SK-N-SH treated with all-trans-retinoic acid at 6 μM for 48 hours (cell line): ENCODE measurements around the gene ARFGEF3.

Experiments used
- ATAC-seq: fragments of 200-7000 bp; cut with Tn5 transposase; 3 replicates; pipeline ENCODE4 v1.9.1; 2020; ENCODE audit warnings: mild to moderate bottlenecking, moderate library complexity
- ARNTL ChIP-seq: fragments of 450-650 bp; formaldehyde crosslinking; IDR thresholded peaks from 2 replicates; pipeline ENCODE4 v1.5.0; 2020; ENCODE audit warnings: low read depth, mild to moderate bottlenecking, moderate library complexity, borderline replicate concordance
- BACH2 ChIP-seq: fragments of 250-450 bp; sonication (Bioruptor Pico); IDR thresholded peaks from 2 replicates; pipeline ENCODE4 v1.9.0; 2021; ENCODE audit warnings: mild to moderate bottlenecking, borderline replicate concordance
- CSDC2 ChIP-seq: fragments of 250-450 bp; sonication (Bioruptor Pico); IDR thresholded peaks from 2 replicates; pipeline ENCODE4 v1.5.0; 2020; ENCODE audit warnings: mild to moderate bottlenecking, moderate library complexity
- ESRRG ChIP-seq: fragments of 250-450 bp; sonication (Bioruptor Pico); IDR thresholded peaks from 2 replicates; pipeline ENCODE4 v1.6.1; 2021; ENCODE audit warnings: mild to moderate bottlenecking
- GLIS3 ChIP-seq: fragments of 250-450 bp; sonication (Bioruptor Pico); IDR thresholded peaks from 2 replicates; pipeline ENCODE4 v1.5.0; 2020; ENCODE audit warnings: mild to moderate bottlenecking, moderate library complexity
- OSR1 ChIP-seq: fragments of 250-450 bp; sonication (Bioruptor Pico); IDR thresholded peaks from 2 replicates; pipeline ENCODE4 v1.8.0; 2022; ENCODE audit warnings: moderate library complexity, mild to moderate bottlenecking, inconsistent platforms
- POU6F1 ChIP-seq: fragments of 250-450 bp; sonication (Bioruptor Pico); IDR thresholded peaks from 2 replicates; pipeline ENCODE4 v1.8.0; 2021; ENCODE audit warnings: low read depth, mild to moderate bottlenecking, moderate library complexity, borderline replicate concordance
- PPARA ChIP-seq: fragments of 250-450 bp; sonication (Bioruptor Pico); IDR thresholded peaks from 2 replicates; pipeline ENCODE4 v1.5.0; 2020; ENCODE audit warnings: mild to moderate bottlenecking, borderline replicate concordance
- RARB ChIP-seq: fragments of 250-450 bp; sonication (Bioruptor Pico); IDR thresholded peaks from 2 replicates; pipeline ENCODE4 v1.8.0; 2021; ENCODE audit warnings: mild to moderate bottlenecking, moderate library complexity
- SNAI2 ChIP-seq: fragments of 250-450 bp; sonication (Bioruptor Pico); IDR thresholded peaks from 2 replicates; pipeline ENCODE4 v1.5.0; 2020; ENCODE audit warnings: mild to moderate bottlenecking, moderate library complexity
- TOX ChIP-seq: fragments of 250-450 bp; sonication (Bioruptor Pico); IDR thresholded peaks from 2 replicates; pipeline ENCODE4 v1.8.0; 2021; ENCODE audit warnings: mild to moderate bottlenecking, moderate library complexity, borderline replicate concordance
- TSHZ2 ChIP-seq: fragments of 250-450 bp; sonication (Bioruptor Pico); IDR thresholded peaks from 2 replicates; pipeline ENCODE4 v1.5.0; 2020; ENCODE audit warnings: mild to moderate bottlenecking, moderate library complexity
- ZC3H10 ChIP-seq: fragments of 250-450 bp; sonication (Bioruptor Pico); IDR thresholded peaks from 2 replicates; pipeline ENCODE4 v1.5.1; 2021; ENCODE audit warnings: mild to moderate bottlenecking, moderate library complexity
- ZFP3 ChIP-seq: fragments of 250-450 bp; sonication (Bioruptor Pico); IDR thresholded peaks from 2 replicates; pipeline ENCODE4 v1.5.0; 2020; ENCODE audit warnings: mild to moderate bottlenecking, moderate library complexity
- ZFP30 ChIP-seq: fragments of 450-650 bp; formaldehyde crosslinking; IDR thresholded peaks from 2 replicates; pipeline ENCODE4 v1.5.0; 2022; ENCODE audit warnings: mild to moderate bottlenecking, moderate library complexity
- ZNF565 ChIP-seq: fragments of 450-650 bp; formaldehyde crosslinking; conservative IDR thresholded peaks from 2 replicates; pipeline ENCODE4 v1.5.0; 2020; ENCODE audit warnings: low read depth, mild to moderate bottlenecking, moderate library complexity
- ZNF70 ChIP-seq: fragments of 450-650 bp; formaldehyde crosslinking; IDR thresholded peaks from 2 replicates; pipeline ENCODE4 v1.5.0; 2020; ENCODE audit warnings: mild to moderate bottlenecking, moderate library complexity
- ZNF8 ChIP-seq: fragments of 450-650 bp; formaldehyde crosslinking; IDR thresholded peaks from 2 replicates; pipeline ENCODE4 v1.5.0; 2020; ENCODE audit warnings: mild to moderate bottlenecking, moderate library complexity
- TF ChIP-seq, protein P1 (sequence below): fragments of 250-450 bp; sonication (Bioruptor Pico); IDR thresholded peaks from 2 replicates; pipeline ENCODE4 v1.8.0; 2020; ENCODE audit warnings: mild to moderate bottlenecking, moderate library complexity, borderline replicate concordance
- TF ChIP-seq, protein P2 (sequence below): fragments of 250-450 bp; sonication (Bioruptor Pico); IDR thresholded peaks from 2 replicates; pipeline ENCODE4 v1.5.1; 2020; ENCODE audit warnings: low read depth, mild to moderate bottlenecking, moderate library complexity
- TF ChIP-seq, protein P3 (sequence below): fragments of 250-450 bp; sonication (Bioruptor Pico); IDR thresholded peaks from 2 replicates; pipeline ENCODE4 v1.5.1; 2021; ENCODE audit warnings: mild to moderate bottlenecking, moderate library complexity

The ARFGEF3 gene

GRCh38 chr6:138146544-138146943, 15.2 kb upstream of the ARFGEF3 start:
- no peak for ATAC-seq
- TF ChIP-seq ZFP3 (CRISPR knock-in tag) (no peak), SNAI2 (CRISPR knock-in tag) (no peak), GLIS3 (no peak), ZNF565 (no peak), TSHZ2 (CRISPR knock-in tag) (no peak), BACH2 (CRISPR knock-in tag) (no peak), ZFP30 (CRISPR knock-in tag) (no peak), PPARA (CRISPR knock-in tag) (no peak), CSDC2 (CRISPR knock-in tag) (no peak), ZC3H10 (CRISPR knock-in tag) (no peak), ZNF8 (CRISPR knock-in tag) (no peak), ESRRG (no peak), POU6F1 (CRISPR knock-in tag) (no peak), OSR1 (CRISPR knock-in tag) (no peak), RARB (CRISPR knock-in tag) (no peak)
- TF ChIP-seq, protein P1, sequence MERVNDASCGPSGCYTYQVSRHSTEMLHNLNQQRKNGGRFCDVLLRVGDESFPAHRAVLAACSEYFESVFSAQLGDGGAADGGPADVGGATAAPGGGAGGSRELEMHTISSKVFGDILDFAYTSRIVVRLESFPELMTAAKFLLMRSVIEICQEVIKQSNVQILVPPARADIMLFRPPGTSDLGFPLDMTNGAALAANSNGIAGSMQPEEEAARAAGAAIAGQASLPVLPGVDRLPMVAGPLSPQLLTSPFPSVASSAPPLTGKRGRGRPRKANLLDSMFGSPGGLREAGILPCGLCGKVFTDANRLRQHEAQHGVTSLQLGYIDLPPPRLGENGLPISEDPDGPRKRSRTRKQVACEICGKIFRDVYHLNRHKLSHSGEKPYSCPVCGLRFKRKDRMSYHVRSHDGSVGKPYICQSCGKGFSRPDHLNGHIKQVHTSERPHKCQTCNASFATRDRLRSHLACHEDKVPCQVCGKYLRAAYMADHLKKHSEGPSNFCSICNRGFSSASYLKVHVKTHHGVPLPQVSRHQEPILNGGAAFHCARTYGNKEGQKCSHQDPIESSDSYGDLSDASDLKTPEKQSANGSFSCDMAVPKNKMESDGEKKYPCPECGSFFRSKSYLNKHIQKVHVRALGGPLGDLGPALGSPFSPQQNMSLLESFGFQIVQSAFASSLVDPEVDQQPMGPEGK, result no peak
- TF ChIP-seq, protein P2, sequence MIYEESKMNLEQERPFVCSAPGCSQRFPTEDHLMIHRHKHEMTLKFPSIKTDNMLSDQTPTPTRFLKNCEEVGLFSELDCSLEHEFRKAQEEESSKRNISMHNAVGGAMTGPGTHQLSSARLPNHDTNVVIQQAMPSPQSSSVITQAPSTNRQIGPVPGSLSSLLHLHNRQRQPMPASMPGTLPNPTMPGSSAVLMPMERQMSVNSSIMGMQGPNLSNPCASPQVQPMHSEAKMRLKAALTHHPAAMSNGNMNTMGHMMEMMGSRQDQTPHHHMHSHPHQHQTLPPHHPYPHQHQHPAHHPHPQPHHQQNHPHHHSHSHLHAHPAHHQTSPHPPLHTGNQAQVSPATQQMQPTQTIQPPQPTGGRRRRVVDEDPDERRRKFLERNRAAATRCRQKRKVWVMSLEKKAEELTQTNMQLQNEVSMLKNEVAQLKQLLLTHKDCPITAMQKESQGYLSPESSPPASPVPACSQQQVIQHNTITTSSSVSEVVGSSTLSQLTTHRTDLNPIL (CRISPR knock-in tag), result no peak
- TF ChIP-seq, protein P3, sequence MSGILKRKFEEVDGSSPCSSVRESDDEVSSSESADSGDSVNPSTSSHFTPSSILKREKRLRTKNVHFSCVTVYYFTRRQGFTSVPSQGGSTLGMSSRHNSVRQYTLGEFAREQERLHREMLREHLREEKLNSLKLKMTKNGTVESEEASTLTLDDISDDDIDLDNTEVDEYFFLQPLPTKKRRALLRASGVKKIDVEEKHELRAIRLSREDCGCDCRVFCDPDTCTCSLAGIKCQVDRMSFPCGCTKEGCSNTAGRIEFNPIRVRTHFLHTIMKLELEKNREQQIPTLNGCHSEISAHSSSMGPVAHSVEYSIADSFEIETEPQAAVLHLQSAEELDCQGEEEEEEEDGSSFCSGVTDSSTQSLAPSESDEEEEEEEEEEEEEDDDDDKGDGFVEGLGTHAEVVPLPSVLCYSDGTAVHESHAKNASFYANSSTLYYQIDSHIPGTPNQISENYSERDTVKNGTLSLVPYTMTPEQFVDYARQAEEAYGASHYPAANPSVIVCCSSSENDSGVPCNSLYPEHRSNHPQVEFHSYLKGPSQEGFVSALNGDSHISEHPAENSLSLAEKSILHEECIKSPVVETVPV (CRISPR knock-in tag), result no peak

GRCh38 chr6:138155443-138155842, 6.3 kb upstream of the ARFGEF3 start:
- no peak for ATAC-seq
- TF ChIP-seq ZNF565 (no peak), ARNTL (CRISPR knock-in tag) (no peak), TOX (no peak), OSR1 (CRISPR knock-in tag) (no peak), PPARA (CRISPR knock-in tag) (no peak), ZFP30 (CRISPR knock-in tag) (no peak), SNAI2 (CRISPR knock-in tag) (no peak), ZNF8 (CRISPR knock-in tag) (no peak), GLIS3 (no peak), RARB (CRISPR knock-in tag) (no peak), ZFP3 (CRISPR knock-in tag) (no peak), BACH2 (CRISPR knock-in tag) (no peak), ZNF70 (CRISPR knock-in tag) (no peak), TSHZ2 (CRISPR knock-in tag) (no peak), CSDC2 (CRISPR knock-in tag) (no peak)
- TF ChIP-seq, protein P3 (CRISPR knock-in tag), result no peak
- TF ChIP-seq, protein P1, result no peak
